ENCODE data around the gene RNF207.

RNF207 gene

GRCh38 chr1:6224718-6225117 is 18.8 kb downstream of the RNF207 start:
- Histone ChIP-seq H3K4me1 (ENCODE audit: insufficient read depth, low read length, poor library complexity, severe bottlenecking) (peaks cover 3% of the 10 kb centered on the region), H3K9ac (ENCODE audit: low read depth, low read length, poor library complexity, severe bottlenecking) (no peak overlapping the region), H3K79me2 (ENCODE audit: insufficient read depth, low read length) (peaks cover 18% of the 10 kb centered on the region; the same call in 1 of the 2 replicates), H3K36me3 (ENCODE audit: insufficient read depth, low read length) (peaks cover 44% of the 10 kb centered on the region; the same call in 1 of the 2 replicates), H3K27me3 (ENCODE audit: insufficient read depth, low read length, poor library complexity, severe bottlenecking) (no peaks in the 10 kb centered on the region), H3F3A (ENCODE audit: low read depth) (no peaks in the 10 kb centered on the region), H4K20me1 (ENCODE audit: insufficient read depth, low read length, poor library complexity, severe bottlenecking) (no peaks in the 10 kb centered on the region), H3K4me3 (ENCODE audit: low read length, poor library complexity, severe bottlenecking) (no peak overlapping the region), H2AFZ (ENCODE audit: low read length) (no peak overlapping the region), H3K4me2 (ENCODE audit: low read depth, low read length, poor library complexity, severe bottlenecking) (no peak overlapping the region), H3K9me3 (ENCODE audit: insufficient read depth, low read depth, low read length) (no peaks in the 10 kb centered on the region), H3K9me2 (replicated peaks; ENCODE audit: low read depth, low read length) (no peaks in the 10 kb centered on the region)
- TF ChIP-seq EZH2phosphoT487 (IDR thresholded peaks at IDR 0.05; ENCODE audit: borderline replicate concordance): no peak
- TF ChIP-seq CTCF (conservative IDR thresholded peaks at IDR 0.05; ENCODE audit: low read length): no peak

GRCh38 chr1:6225651-6226050 is 19.7 kb downstream of the RNF207 start:
- peaks cover 22% of the 10 kb centered on the region; the same call in 1 of the 2 replicates for H3K79me2 ChIP-seq (ENCODE audit: insufficient read depth, low read length)
- peaks cover 49% of the 10 kb centered on the region; the same call in 1 of the 2 replicates for H3K36me3 ChIP-seq (ENCODE audit: insufficient read depth, low read length)
- peaks cover 3% of the 10 kb centered on the region for H3K4me1 ChIP-seq (ENCODE audit: insufficient read depth, low read length, poor library complexity, severe bottlenecking)
- H3F3A ChIP-seq (ENCODE audit: low read depth): no peaks in the 10 kb centered on the region
- TF ChIP-seq EZH2phosphoT487 (IDR thresholded peaks at IDR 0.05; ENCODE audit: borderline replicate concordance) (no peak), CTCF (conservative IDR thresholded peaks at IDR 0.05; ENCODE audit: low read length) (no peak)
- H2AFZ ChIP-seq (ENCODE audit: low read length): no peak overlapping the region
- no peak overlapping the region for H3K4me3 ChIP-seq (ENCODE audit: low read length, poor library complexity, severe bottlenecking)
- H3K9me3 ChIP-seq (ENCODE audit: insufficient read depth, low read depth, low read length): no peaks in the 10 kb centered on the region
- no peak overlapping the region for H3K9ac ChIP-seq (ENCODE audit: low read depth, low read length, poor library complexity, severe bottlenecking)
- no peaks in the 10 kb centered on the region for H3K9me2 ChIP-seq (replicated peaks; ENCODE audit: low read depth, low read length)
- H3K4me2 ChIP-seq (ENCODE audit: low read depth, low read length, poor library complexity, severe bottlenecking): no peak overlapping the region
- no peaks in the 10 kb centered on the region for H4K20me1 ChIP-seq (ENCODE audit: insufficient read depth, low read length, poor library complexity, severe bottlenecking)
- no peaks in the 10 kb centered on the region for H3K27me3 ChIP-seq (ENCODE audit: insufficient read depth, low read length, poor library complexity, severe bottlenecking)

- TF ChIP-seq EZH2phosphoT487 (IDR thresholded peaks at IDR 0.05; ENCODE audit: borderline replicate concordance) (no peak), CTCF (conservative IDR thresholded peaks at IDR 0.05; ENCODE audit: low read length) (no peak)
- Histone ChIP-seq H3K79me2 (ENCODE audit: insufficient read depth, low read length) (peaks cover 61% of the 10 kb centered on the region), H2AFZ (ENCODE audit: low read length) (no peak overlapping the region), H3F3A (ENCODE audit: low read depth) (no peaks in the 10 kb centered on the region), H3K4me2 (ENCODE audit: low read depth, low read length, poor library complexity, severe bottlenecking) (peak overlapping the region; percentile 79), H3K4me1 (ENCODE audit: insufficient read depth, low read length, poor library complexity, severe bottlenecking) (peaks cover 29% of the 10 kb centered on the region), H3K9me3 (ENCODE audit: insufficient read depth, low read depth, low read length) (no peaks in the 10 kb centered on the region), H4K20me1 (ENCODE audit: insufficient read depth, low read length, poor library complexity, severe bottlenecking) (peaks cover 12% of the 10 kb centered on the region), H3K9me2 (replicated peaks; ENCODE audit: low read depth, low read length) (no peaks in the 10 kb centered on the region), H3K9ac (ENCODE audit: low read depth, low read length, poor library complexity, severe bottlenecking) (peak overlapping the region; percentile 78), H3K4me3 (ENCODE audit: low read length, poor library complexity, severe bottlenecking) (no peak overlapping the region), H3K27me3 (ENCODE audit: insufficient read depth, low read length, poor library complexity, severe bottlenecking) (no peaks in the 10 kb centered on the region), H3K36me3 (ENCODE audit: insufficient read depth, low read length) (peaks cover 23% of the 10 kb centered on the region; the same call in 1 of the 2 replicates)
Measured at GRCh38 chr1:6233376-6233775, 27.5 kb downstream of the RNF207 start.

All from Loucy (cell line).